NCI-H1930 (cell line): ENCODE data around the gene ANKRD23.
"Not testable (repeated sequence)": the region's sequence is repeated elsewhere in the genome, so short reads cannot be mapped to it uniquely, and the experiment has no call there.

Source experiments
- DNase-seq, 2 experiments: peaks; one replicate each; lab custom pipeline; 2025; lab: John Stamatoyannopoulos, UW

ANKRD23 gene

GRCh38 chr2:96816127-96816835 lies 27.5 kb downstream of the ANKRD23 start, which contains the start of gene CNNM3:
TSS of gene CNNM3 (plus strand) at chr2:96816268. CDS start at chr2:96816278, 10 bp downstream.
- peak; percentile 81 to 92 for DNase-seq

GRCh38 chr2:96815326-96816126 lies 28.3 kb downstream of the ANKRD23 start:
- DNase-seq = no peak

GRCh38 chr2:96813656-96814055 lies 30.2 kb downstream of the ANKRD23 start:
- DNase-seq = no peak

- DNase-seq = no peak
These were observed 31.9 kb downstream of the ANKRD23 start for GRCh38 chr2:96811917-96812316.

- no peak for DNase-seq
These were observed 33.0 kb downstream of the ANKRD23 start for GRCh38 chr2:96810783-96811192.

- no peak for DNase-seq
These were observed 33.7 kb downstream of the ANKRD23 start for GRCh38 chr2:96809951-96810782.

DNA sequence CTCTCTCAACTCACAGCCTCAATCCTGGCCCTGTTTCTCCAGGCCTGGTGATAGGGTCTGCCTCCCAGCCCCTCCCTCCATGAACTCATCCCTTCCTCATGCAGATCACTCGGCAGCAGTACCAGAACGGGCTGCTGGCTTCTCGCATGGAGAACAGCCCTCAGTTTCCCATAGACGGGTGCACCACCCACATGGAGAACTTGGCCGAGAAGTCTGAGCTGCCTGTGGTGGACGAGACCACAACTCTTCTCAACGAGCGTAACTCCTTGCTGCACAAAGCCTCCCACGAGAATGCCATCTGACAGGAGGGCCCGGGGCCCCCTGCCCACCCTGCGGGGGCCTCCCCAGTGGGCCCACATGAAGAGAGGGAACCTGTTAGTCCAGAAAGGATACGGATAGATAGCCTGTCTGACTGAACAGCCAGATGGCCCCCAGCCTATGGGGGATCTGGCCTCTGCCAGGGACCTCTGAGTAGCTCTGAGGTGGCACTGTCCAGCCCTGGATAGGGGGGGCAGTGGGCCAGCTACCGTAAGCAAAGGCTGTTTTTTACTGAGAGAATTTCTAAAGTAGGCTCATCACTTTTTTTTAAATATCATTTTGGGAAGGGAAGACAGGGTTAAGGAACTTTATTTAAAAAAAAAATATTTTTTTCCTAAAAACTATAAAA lies 34.5 kb downstream of the ANKRD23 start:
- DNase-seq = no peak

DNA sequence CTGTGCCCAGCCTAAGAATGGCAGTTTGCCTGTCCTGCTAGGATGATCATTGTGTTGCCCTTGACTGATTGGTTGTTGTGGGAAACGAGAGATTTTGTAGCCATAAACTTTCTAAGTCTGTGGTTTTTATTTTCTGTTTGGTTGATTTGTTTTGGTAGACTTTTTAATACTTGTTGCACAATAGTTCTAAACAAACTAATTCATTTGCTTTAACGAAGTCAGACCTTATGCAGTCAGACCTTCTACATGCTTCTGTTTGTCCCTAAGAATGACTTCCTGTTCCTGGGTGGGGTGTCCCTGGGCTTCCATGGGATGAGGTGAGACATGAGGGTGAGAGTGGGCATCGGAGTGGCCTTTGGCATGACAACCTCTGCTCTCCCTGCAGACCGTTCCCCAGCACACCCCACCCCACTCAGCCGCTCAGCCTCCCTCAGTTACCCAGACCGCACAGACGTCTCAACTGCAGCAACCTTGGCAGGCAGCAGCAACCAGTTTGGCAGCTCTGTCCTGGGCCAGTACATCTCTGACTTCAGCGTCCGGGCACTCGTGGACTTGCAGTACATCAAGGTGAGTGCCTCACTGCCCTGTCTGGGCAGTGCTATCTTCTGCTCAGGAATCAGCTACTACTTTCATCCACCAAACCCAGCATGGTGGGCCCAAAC lies 35.5 kb downstream of the ANKRD23 start:
- DNase-seq = no peak

DNA sequence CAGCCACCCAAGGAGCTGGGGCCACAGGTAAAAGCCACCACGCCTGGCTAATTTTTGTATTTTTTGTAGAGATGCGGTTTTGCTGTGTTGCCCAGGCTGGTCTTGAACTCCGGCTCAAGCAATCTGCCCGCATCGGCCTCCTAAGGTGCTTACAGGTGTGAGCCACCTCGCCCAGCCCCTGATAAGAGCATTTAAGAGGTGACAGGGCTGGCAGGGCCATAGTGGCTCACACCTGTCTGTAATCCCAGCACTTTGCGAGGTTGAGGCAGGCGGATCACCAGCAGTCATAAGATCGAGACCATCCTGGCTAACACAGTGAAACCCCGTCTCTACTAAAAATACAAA lies 36.7 kb downstream of the ANKRD23 start:
- no peak for DNase-seq

- no peak for DNase-seq
These were observed 37.2 kb downstream of the ANKRD23 start for GRCh38 chr2:96806468-96807126.

DNA sequence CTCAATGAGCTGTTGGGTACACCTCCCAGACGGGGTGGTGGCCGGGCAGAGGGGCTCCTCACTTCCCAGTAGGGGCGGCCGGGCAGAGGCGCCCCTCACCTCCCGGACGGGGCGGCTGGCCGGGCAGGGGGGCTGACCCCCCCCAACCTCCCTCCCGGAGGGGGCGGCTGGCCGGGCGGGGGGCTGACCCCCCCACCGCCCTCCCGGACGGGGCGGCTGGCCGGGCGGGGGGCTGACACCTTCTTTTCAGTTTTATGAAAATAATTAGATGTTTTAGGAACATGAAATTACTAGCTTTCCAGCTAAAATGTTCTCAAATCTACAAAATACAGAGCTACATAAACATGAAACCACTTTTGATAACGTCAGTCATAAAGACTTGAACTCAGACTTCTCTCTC lies 37.9 kb downstream of the ANKRD23 start:
- not testable (repeated sequence) for DNase-seq

DNA sequence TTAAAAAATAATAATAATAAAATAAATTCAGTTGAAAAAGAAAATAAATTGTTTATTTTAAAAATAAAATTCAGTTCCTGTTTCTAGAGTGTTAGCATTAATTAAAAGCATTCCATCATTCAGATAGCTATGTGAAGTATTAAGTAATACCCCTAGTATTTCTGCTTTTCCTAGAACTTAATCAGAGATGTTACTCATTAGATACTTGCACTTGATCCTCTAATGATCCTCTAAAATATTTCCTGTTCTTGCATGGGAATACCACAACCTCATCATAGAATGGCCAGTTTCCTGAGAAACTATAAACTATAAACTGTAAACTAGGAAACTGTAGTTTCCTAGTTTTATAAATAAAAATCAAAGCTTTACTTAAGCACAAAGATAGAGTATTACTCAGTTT lies 38.8 kb downstream of the ANKRD23 start:
- DNase-seq = no peak

DNA sequence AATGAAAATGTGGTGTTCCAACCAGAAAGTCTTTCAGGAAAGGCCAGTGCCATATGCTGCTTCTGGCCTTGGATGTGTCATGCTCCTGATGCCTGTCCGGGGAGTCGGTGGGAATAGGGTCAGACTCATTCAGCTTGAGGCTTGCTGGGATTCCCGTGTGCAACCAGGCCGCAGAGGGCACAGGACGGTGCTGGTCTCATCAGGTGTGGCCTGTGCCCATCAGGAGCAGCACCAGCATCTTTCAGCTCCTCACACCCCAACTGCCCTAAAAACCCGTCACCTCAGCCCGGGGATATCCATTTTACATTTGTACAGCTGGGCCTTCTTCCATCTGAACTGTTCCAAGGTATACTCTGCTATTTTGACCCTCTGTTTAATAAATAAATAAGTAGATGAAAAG lies 41.1 kb downstream of the ANKRD23 start:
- no peak for DNase-seq

GRCh38 chr2:96801786-96802595 lies 41.8 kb downstream of the ANKRD23 start:
- no peak for DNase-seq

GRCh38 chr2:96801005-96801785 lies 42.6 kb downstream of the ANKRD23 start:
- DNase-seq = peak in 1 of 2 experiments; percentile 29

- no peak for DNase-seq
These were observed 43.5 kb downstream of the ANKRD23 start for GRCh38 chr2:96800061-96801004.

GRCh38 chr2:96799623-96799935 lies 44.2 kb downstream of the ANKRD23 start:
- no peak for DNase-seq
